ENCODE measurements around the gene ULBP3. TPM values are rescaled to one million over a fixed set of nuclear protein-coding genes. Genes with fewer than 3 reads are reported as not detected.

The ULBP3 gene
- total RNA-seq, 1 experiment from 2014 or later, result 18.4 TPM

GRCh38 chr6:150058986-150059385 lies 9.9 kb downstream of the ULBP3 start:
- POLR2A ChIA-PET, result no interaction called here
- CTCF ChIA-PET, result no interaction called here
- Histone ChIP-seq H2AFZ (ENCODE audit: low read depth, low read length, poor library complexity, severe bottlenecking) (no peak overlapping the region), H3K4me1 (ENCODE audit: control insufficient read depth in 1 of 2, insufficient read depth in 2 of 2, low read length in 2 of 2) (no peaks in the 10 kb centered on the region), H3K9me3 (ENCODE audit: control insufficient read depth in 1 of 2, insufficient read depth in 1 of 2, low read depth in 1 of 2, low read length in 2 of 2) (no peaks in the 10 kb centered on the region), H3K79me2 (ENCODE audit: insufficient read depth, low read length) (no peaks in the 10 kb centered on the region), H3K9me2 (ENCODE audit: insufficient read depth) (no peaks in the 10 kb centered on the region), H3K27ac (ENCODE audit: low read depth, low read length) (no peak overlapping the region), H3K4me2 (ENCODE audit: low read length) (no peak overlapping the region), H3K36me3 (ENCODE audit: control insufficient read depth in 1 of 2, insufficient read depth in 2 of 2, low read length in 2 of 2) (peaks cover 3 to 4% of the 10 kb centered on the region in 2 experiments; a peak in 2 of 4 replicates), H3K9ac (ENCODE audit: low read length) (no peak overlapping the region), H3K27me3 (ENCODE audit: insufficient read depth, low read length) (peaks cover 9% of the 10 kb centered on the region; the same call in 1 of the 2 replicates), H3K4me3 (replicated peaks in 1 of 2; ENCODE audit: low read depth in 1 of 2, low read length in 2 of 2) (no peak overlapping the region), H4K20me1 (ENCODE audit: insufficient read depth) (no peaks in the 10 kb centered on the region)
- RAD21 ChIA-PET (ENCODE audit: low non-redundant PET in 1 of 2, low total read pairs in 2 of 2, uncharacterized antibody in 2 of 2, unreplicated experiment in 2 of 2), result no interaction called here
- DNase-seq (ENCODE audit: low read depth, low spot score) (no peak), ATAC-seq (no peak)
- no peak for TF ChIP-seq ATF3 (IDR thresholded peaks at IDR 0.05)
- no TSS peak for BruUV-seq (replicated peaks)
- intact Hi-C loops (cut with micrococcal nuclease), result no loop called here

GRCh38 chr6:150058231-150058792 lies 10.6 kb downstream of the ULBP3 start:
- Histone ChIP-seq H3K4me3 (replicated peaks in 1 of 2; ENCODE audit: low read depth in 1 of 2, low read length in 2 of 2) (no peak overlapping the region), H3K9me2 (ENCODE audit: insufficient read depth) (no peaks in the 10 kb centered on the region), H4K20me1 (ENCODE audit: insufficient read depth) (no peaks in the 10 kb centered on the region), H3K27ac (ENCODE audit: low read depth, low read length) (no peak overlapping the region), H3K36me3 (ENCODE audit: control insufficient read depth in 1 of 2, insufficient read depth in 2 of 2, low read length in 2 of 2) (peaks cover 3 to 4% of the 10 kb centered on the region in 2 experiments; a peak in 2 of 4 replicates), H2AFZ (ENCODE audit: low read depth, low read length, poor library complexity, severe bottlenecking) (no peak overlapping the region), H3K9me3 (ENCODE audit: control insufficient read depth in 1 of 2, insufficient read depth in 1 of 2, low read depth in 1 of 2, low read length in 2 of 2) (no peaks in the 10 kb centered on the region), H3K79me2 (ENCODE audit: insufficient read depth, low read length) (no peaks in the 10 kb centered on the region), H3K9ac (ENCODE audit: low read length) (no peak overlapping the region), H3K4me2 (ENCODE audit: low read length) (no peak overlapping the region), H3K4me1 (ENCODE audit: control insufficient read depth in 1 of 2, insufficient read depth in 2 of 2, low read length in 2 of 2) (no peaks in the 10 kb centered on the region), H3K27me3 (ENCODE audit: insufficient read depth, low read length) (peaks cover 10% of the 10 kb centered on the region; the same call in 1 of the 2 replicates)
- no peak for ATAC-seq
- TF ChIP-seq FOSL1 (IDR thresholded peaks at IDR 0.05; ENCODE audit: low read depth), result no peak
- no peak for TF ChIP-seq ATF3 (IDR thresholded peaks at IDR 0.05)
- TF ChIP-seq POLR2A (IDR thresholded peaks at IDR 0.05; ENCODE audit: borderline replicate concordance, extremely low read depth, insufficient read depth, insufficient read length), result no peak
- TF ChIP-seq MAX (IDR thresholded peaks at IDR 0.05), result no peak
- TF ChIP-seq RAD21 (IDR thresholded peaks at IDR 0.05; ENCODE audit: low read depth), result no peak
- TF ChIP-seq JUND (IDR thresholded peaks at IDR 0.05), result no peak
- TF ChIP-seq CBX3 (IDR thresholded peaks at IDR 0.05; ENCODE audit: low read depth), result no peak
- no peak for TF ChIP-seq EZH2 (IDR thresholded peaks at IDR 0.05)
- intact Hi-C loops (cut with micrococcal nuclease), result no loop called here
- RAD21 ChIA-PET (ENCODE audit: low non-redundant PET in 1 of 2, low total read pairs in 2 of 2, uncharacterized antibody in 2 of 2, unreplicated experiment in 2 of 2), result no interaction called here
- CTCF ChIA-PET, result no interaction called here
- BruUV-seq (replicated peaks), result no TSS peak
- POLR2A ChIA-PET, result no interaction called here
- DNase-seq (ENCODE audit: low read depth, low spot score), result no peak

Data from HCT116 (cell line).